Measurements from ENCODE around the gene PSAP.

PSAP gene

GRCh38 chr10:71778071-71778825, 72.8 kb downstream of the PSAP start:
- no peak for TF ChIP-seq CTCF (IDR thresholded peaks at IDR 0.05; ENCODE audit: borderline replicate concordance, control extremely low read depth, extremely low read depth, insufficient read depth, missing control alignments)
- in situ Hi-C loops (cut with MboI; ENCODE audit: low sequenced_read_pairs, unreplicated experiment), result no loop called here

GRCh38 chr10:71777213-71777985, 73.7 kb downstream of the PSAP start:
- TF ChIP-seq CTCF (IDR thresholded peaks at IDR 0.05; ENCODE audit: borderline replicate concordance, control extremely low read depth, extremely low read depth, insufficient read depth, missing control alignments), result no peak
- in situ Hi-C loops (cut with MboI; ENCODE audit: low sequenced_read_pairs, unreplicated experiment), result no loop called here
- DNase-seq (ENCODE audit: low spot score), result no peak

More at GRCh38 chr10:71778071-71778825, 72.8 kb downstream of the PSAP start:
- DNase-seq (ENCODE audit: low spot score), result no peak

- in situ Hi-C loops (cut with MboI; ENCODE audit: low sequenced_read_pairs, unreplicated experiment), result no loop called here
- no peak for TF ChIP-seq CTCF (IDR thresholded peaks at IDR 0.05; ENCODE audit: borderline replicate concordance, control extremely low read depth, extremely low read depth, insufficient read depth, missing control alignments)
- DNase-seq (ENCODE audit: low spot score), result no peak
Observed at GRCh38 chr10:71776481-71776925, 74.5 kb downstream of the PSAP start.

DNA sequence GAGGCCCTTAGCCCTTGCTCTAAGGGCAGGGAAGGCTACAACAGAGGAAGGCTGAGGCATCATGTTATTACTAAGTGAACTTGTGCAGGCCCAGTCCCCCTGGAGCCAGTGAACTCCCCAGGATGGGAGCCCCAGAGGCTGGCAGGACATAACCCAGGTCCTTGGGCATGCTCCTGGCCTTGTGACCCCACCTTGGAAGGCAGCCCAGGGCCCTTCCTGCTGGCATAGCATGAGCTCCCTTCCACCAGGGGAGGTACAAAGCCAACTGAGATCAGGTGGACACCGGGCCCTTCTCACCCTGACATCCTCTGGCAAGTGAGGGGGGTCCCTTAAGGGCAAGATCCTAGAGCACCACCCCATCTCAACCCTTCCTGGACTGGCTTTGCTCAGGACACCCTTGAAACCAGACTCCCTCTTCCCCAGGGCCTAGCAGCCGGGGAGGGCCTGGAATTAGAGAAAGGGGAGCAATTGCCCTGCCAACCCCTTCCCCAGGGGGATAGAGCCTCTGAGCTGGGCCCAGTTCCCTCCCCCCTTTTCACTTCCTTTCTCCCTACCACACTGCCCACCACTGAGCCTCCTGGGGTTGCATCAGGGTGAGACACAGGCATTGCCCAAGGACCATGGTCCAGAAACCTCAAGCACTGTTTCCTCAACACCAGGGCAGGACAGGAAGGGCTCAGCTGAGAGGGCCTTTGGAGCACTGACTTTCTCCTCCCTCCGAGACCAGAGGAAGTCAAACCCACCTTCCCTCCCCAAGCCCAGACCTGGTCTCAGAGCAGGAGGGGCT, 75.9 kb downstream of the PSAP start:
- in situ Hi-C loops (cut with MboI; ENCODE audit: low sequenced_read_pairs, unreplicated experiment), result no loop called here
- DNase-seq (ENCODE audit: low spot score), result no peak
- TF ChIP-seq CTCF (IDR thresholded peaks at IDR 0.05; ENCODE audit: borderline replicate concordance, control extremely low read depth, extremely low read depth, insufficient read depth, missing control alignments), result no peak

- in situ Hi-C loops (cut with MboI; ENCODE audit: low sequenced_read_pairs, unreplicated experiment), result no loop called here
- peak; percentile 91 for TF ChIP-seq CTCF (IDR thresholded peaks at IDR 0.05; ENCODE audit: borderline replicate concordance, control extremely low read depth, extremely low read depth, insufficient read depth, missing control alignments)
- DNase-seq (ENCODE audit: low spot score), result peak; percentile 95
Observed at GRCh38 chr10:71773221-71773971, 77.7 kb downstream of the PSAP start, which contains the start of gene VSIR. Gene VSIR (minus strand): TSS chr10:71773520. CDS start chr10:71773439, 81 bp downstream.
